Fibroblast of the aortic adventitia (primary cell): ENCODE measurements around the gene OTX2. TPM values are rescaled to one million over a fixed set of nuclear protein-coding genes. Genes with fewer than 3 reads are reported as not detected.

Source experiments
- DNase-seq: peaks from one replicate; pipeline ENCODE4 v3.0.0-alpha.2; 2010; ENCODE audit warnings: low read depth
- H3K4me3 ChIP-seq: 2 replicates; pipeline ENCODE4 v1.5.1; 2011; ENCODE audit warnings: low read depth, mild to moderate bottlenecking, control low read depth, low read length, moderate library complexity
- CTCF ChIP-seq: IDR thresholded peaks from 2 replicates; pipeline ENCODE4 v1.5.1; 2011; ENCODE audit warnings: mild to moderate bottlenecking, low read length, control low read depth, inconsistent platforms; ENCODE audit not compliant: insufficient read depth
- total RNA-seq: library from RNA; depleted of rRNA; stranded (reverse); fragments of >200 nt; gene quantifications from 2 replicates; pipeline ENCODE4 v1.2.3, GENCODE V29; 2012; ENCODE audit warnings: low replicate concordance

OTX2 gene
- total RNA-seq, 1 donor, result not detected

- DNase-seq, result no peak
- no peak overlapping the region for H3K4me3 ChIP-seq
- TF ChIP-seq CTCF, result no peak
Observed at GRCh38 chr14:56808110-56808382, 2.2 kb downstream of the OTX2 start.

GRCh38 chr14:56807386-56808109, 2.7 kb downstream of the OTX2 start:
- no peak for TF ChIP-seq CTCF
- DNase-seq, result no peak
- H3K4me3 ChIP-seq, result no peak overlapping the region

- H3K4me3 ChIP-seq, result no peak overlapping the region
- TF ChIP-seq CTCF, result no peak
- DNase-seq, result no peak
Observed at GRCh38 chr14:56806760-56807159, 3.5 kb downstream of the OTX2 start.

GRCh38 chr14:56805992-56806727, 4.1 kb downstream of the OTX2 start:
- no peak for TF ChIP-seq CTCF
- H3K4me3 ChIP-seq, result no peak overlapping the region
- DNase-seq, result no peak

- TF ChIP-seq CTCF, result no peak
- no peak overlapping the region for H3K4me3 ChIP-seq
- DNase-seq, result no peak
Observed at GRCh38 chr14:56805201-56805991, 4.9 kb downstream of the OTX2 start.

- no peak for DNase-seq
- no peak for TF ChIP-seq CTCF
- H3K4me3 ChIP-seq, result no peak overlapping the region
Observed at GRCh38 chr14:56803816-56804535, 6.3 kb downstream of the OTX2 start.
